Measurements from ENCODE around the gene IGF2R. TPM values are rescaled to one million over a fixed set of nuclear protein-coding genes. Genes with fewer than 3 reads are reported as not detected.
"Not testable (repeated sequence)": the region's sequence is repeated elsewhere in the genome, so short reads cannot be mapped to it uniquely, and the experiment has no call there.

IGF2R gene
- total RNA-seq, 1 experiment from 2014 or later = 112 TPM

DNA sequence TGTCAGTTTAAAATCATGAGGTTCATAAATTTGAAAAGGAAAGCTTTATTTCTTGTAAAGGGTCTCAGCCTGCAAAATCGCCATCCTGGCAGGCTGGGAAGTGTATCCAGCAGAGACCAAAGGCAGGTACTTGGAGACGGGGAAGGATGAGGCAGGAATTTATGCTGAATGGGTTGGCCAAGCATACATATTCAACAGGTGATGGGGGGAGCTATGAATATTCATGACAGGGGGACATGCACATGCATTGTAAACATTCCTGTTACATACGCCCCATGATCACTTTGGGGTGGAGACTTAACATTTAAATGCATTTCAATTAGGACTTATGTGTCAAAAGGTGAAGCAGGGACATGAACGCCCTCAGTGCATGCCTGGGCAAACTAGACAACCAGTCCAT lies 142.9 kb downstream of the IGF2R start:
- no peak for DNase-seq
- no peaks in the 10 kb centered on the region; the same call in 1 of the 2 replicates for H3K9me3 ChIP-seq (replicated peaks)
- no peaks in the 10 kb centered on the region for H3K27me3 ChIP-seq
- H3K4me3 ChIP-seq = no peak overlapping the region
- no peak overlapping the region for H3K27ac ChIP-seq
- peaks cover 4% of the 10 kb centered on the region for H3K36me3 ChIP-seq
- H3K4me1 ChIP-seq = no peaks in the 10 kb centered on the region

DNA sequence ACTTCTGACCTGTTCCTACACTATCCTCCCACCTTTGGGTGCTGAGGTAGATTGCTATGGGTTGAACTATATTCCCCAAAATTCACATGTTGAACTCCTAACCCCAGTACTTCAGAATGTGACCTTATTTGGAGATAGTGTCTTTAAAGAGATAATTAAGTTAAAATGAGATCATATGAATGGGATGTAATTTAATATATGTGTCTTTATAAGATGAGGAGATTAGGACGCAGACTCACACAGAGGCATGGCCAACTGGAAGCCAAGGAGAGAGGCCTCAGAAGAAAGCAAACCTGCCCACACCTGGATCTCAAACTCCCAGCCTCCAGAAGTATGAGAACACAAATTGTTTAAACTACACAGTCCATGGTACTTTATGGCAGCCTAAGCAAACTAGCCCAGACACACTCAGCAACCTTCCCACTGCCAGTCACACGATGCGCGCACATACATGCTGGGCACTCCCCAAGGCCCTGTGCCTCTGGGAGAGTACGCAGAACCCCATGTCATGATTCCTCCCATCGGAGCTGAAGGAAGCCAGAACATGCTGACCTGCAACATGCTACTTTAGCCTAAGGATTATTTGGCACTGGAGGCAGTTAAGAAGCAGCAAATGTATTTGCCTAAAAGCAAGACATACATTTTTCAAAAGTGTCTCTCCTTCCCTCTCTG lies 143.9 kb downstream of the IGF2R start:
- Histone ChIP-seq H3K36me3 (peaks cover 3% of the 10 kb centered on the region), H3K27ac (no peak overlapping the region), H3K4me3 (no peak overlapping the region), H3K27me3 (no peaks in the 10 kb centered on the region), H3K4me1 (no peaks in the 10 kb centered on the region), H3K9me3 (replicated peaks) (no peaks in the 10 kb centered on the region; the same call in 1 of the 2 replicates)
- DNase-seq = no peak

DNA sequence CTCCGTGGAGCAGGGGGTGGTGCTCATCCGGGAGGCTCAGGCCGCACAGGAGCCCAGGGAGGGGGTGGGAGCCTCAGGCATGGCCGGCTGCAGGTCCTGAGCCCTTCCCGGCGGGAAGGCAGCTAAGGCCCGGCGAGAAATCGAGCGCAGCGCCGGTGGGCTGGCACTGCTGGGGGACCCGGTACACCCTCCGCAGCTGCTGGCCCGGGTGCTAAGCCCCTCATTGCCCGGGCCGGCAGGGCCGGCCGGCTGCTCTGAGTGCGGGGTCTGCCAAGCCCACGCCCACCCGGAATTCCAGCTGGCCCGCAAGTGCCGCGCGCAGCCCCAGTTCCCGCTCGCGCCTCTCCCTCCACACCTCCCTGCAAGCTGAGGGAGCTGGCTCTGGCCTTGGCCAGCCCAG lies 145.7 kb downstream of the IGF2R start:
- H3K9me3 ChIP-seq (replicated peaks); DNase-seq: not testable (repeated sequence)

DNA sequence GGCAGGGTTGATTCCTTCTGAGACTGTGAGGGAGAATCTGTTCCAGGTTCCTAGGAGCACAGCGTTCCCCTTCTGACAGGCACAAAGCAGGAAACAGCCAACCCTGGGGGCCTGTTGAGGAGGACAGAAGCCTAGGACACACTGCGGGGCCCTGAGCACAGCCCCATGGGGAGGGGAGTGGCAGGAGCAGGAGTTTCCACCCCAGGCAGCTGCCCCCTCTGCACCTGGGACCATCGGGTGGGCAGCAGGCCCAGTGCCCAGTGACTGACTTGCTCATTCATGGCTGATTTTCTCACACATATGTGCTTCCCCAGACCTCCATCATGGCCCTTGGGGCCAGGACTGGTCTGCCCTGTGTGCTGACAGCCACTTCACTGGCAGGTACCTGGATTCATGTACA lies 146.5 kb downstream of the IGF2R start:
- Histone ChIP-seq H3K27ac (no peak overlapping the region), H3K27me3 (no peaks in the 10 kb centered on the region), H3K4me1 (no peaks in the 10 kb centered on the region), H3K4me3 (no peak overlapping the region), H3K9me3 (replicated peaks) (no peaks in the 10 kb centered on the region; the same call in 1 of the 2 replicates), H3K36me3 (no peaks in the 10 kb centered on the region; the same call in 1 of the 2 replicates)
- no peak for DNase-seq

More for the DNA sequence above, 145.7 kb downstream of the IGF2R start:
- not testable (repeated sequence) for H3K4me3 ChIP-seq, H3K36me3 ChIP-seq, H3K27me3 ChIP-seq, H3K27ac ChIP-seq, H3K4me1 ChIP-seq

DNA sequence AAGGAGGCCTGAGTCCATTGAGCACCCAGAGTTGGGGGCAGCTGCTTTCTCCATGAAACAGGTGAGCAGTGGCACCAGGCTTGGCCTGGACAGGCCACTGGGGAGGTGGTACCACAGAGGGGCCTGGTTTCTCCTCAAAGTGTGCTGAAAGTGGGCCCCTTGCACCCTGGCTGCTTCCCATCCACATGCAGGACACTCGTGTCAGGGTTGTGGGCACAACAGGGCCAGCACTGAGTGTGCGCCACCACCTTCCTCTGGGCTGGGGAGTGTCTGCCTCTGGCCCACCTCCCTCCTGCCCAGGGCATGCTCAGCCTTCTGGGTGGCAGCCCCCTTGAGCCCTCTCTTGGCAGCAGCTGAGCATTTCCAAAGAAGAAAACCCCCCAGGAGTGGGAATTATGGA lies 147.5 kb downstream of the IGF2R start:
- no peaks in the 10 kb centered on the region for H3K27me3 ChIP-seq
- H3K36me3 ChIP-seq = no peaks in the 10 kb centered on the region
- 0 out of 2 replicates have a peak, but pooled peaks cover 4% of the 10 kb centered on the region for H3K9me3 ChIP-seq (replicated peaks)
- no peaks in the 10 kb centered on the region for H3K4me1 ChIP-seq
- H3K27ac ChIP-seq = no peak overlapping the region
- H3K4me3 ChIP-seq = no peak overlapping the region
- DNase-seq = no peak

DNA sequence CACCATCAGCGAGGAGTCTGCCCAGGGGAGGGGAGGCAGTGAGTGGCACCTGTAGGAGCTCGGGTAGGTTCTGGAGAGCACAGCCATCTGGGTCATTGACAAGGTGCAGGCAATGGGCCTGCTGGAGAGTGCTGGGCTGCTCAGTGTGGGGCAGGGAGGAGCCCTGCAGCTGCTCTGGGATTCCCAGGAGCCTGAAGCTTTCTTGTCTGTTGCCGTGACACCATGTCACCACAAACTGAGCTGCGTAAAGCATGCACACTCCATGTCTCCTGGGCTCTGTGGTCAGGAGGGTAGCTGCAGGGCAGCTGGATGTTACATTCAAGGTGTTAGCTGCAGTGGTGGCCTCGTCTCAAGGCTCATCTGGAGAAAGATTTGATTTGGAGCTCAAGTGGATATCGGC lies 148.3 kb downstream of the IGF2R start:
- H3K9me3 ChIP-seq (replicated peaks) = 0 out of 2 replicates have a peak, but pooled peaks cover 4% of the 10 kb centered on the region
- no peaks in the 10 kb centered on the region for H3K27me3 ChIP-seq
- H3K36me3 ChIP-seq = no peaks in the 10 kb centered on the region
- H3K4me1 ChIP-seq = no peaks in the 10 kb centered on the region
- DNase-seq = no peak
- no peak overlapping the region for H3K4me3 ChIP-seq
- H3K27ac ChIP-seq = no peak overlapping the region

DNA sequence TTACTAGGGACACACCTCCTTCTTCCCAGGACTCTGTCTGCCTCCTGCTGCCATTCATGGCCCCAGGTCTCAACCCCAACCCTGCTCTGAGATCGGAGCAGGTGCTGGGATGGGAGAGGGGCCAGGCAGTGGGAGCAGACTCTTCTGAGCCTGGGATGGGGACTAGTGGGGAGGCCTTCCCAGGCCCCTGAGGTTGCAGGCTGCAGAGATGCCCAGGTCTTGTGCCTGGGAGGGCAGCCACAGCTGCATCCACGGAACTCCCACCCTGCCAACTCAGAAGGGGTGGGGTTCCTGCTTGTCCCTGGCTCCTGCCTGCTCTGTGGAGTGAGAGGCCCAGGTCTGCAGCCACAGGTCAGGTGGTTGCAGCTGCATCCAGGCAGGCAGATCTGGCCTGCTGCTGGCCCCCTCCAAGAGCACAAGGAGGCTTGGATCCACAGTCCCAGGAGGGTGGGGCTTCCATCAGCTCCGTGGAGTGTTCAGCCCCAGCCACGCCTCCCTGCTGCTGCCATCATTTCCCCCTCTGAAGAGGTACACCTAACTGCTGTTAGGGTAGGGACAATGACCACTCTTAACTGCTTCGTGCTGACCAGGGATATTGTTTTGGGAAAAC lies 149.8 kb downstream of the IGF2R start:
- no peak overlapping the region for H3K27ac ChIP-seq

DNA sequence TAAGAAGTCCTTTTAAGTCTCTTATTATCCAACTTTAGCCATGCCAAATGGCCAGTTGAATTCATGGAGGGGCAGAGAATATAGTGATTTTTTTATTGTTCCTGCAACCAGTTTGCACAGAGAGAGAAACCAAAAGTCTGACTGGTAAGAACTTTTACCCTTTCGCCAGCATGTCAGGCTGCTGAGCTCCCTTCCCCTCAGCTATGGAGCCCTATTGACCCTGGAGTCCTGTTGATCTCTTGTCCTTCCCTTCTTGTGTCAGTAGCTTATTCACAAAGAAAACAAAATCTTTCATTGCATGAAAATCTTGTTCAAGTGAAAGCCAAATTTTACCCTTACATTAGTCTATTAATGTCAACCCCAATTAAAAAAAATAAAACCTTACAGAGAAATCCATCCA lies 151.2 kb downstream of the IGF2R start:
- H3K27me3 ChIP-seq = no peaks in the 10 kb centered on the region
- H3K9me3 ChIP-seq (replicated peaks) = 0 out of 2 replicates have a peak, but pooled peaks cover 4% of the 10 kb centered on the region
- no peaks in the 10 kb centered on the region for H3K4me1 ChIP-seq
- H3K4me3 ChIP-seq = no peak overlapping the region
- H3K36me3 ChIP-seq = no peaks in the 10 kb centered on the region
- no peak for DNase-seq
- no peak overlapping the region for H3K27ac ChIP-seq

More for the DNA sequence above, 149.8 kb downstream of the IGF2R start:
- Histone ChIP-seq H3K4me1 (no peaks in the 10 kb centered on the region), H3K4me3 (no peak overlapping the region), H3K27me3 (no peaks in the 10 kb centered on the region), H3K9me3 (replicated peaks) (0 out of 2 replicates have a peak, but pooled peaks cover 4% of the 10 kb centered on the region), H3K36me3 (no peaks in the 10 kb centered on the region)
- no peak for DNase-seq

DNA sequence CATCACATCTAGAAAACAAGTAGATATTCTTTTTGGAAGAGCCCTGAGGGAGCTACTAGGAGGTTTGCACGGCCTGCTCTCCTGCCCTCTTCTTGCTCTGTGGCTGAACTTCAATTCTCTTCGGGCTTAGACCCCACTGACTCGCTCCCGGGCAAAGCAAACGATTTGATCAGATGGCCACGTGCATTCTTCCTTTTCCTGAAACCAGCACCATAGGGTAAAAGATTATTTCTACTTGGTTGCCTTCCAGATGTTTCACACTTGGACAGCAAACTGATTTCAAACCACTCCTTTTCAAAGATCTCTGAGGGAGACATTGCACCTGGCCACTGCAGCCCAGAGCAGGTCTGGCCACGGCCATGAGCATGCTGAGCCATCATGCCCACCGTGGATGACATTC lies 152.7 kb downstream of the IGF2R start, which contains the start of gene SLC22A1:
Gene SLC22A1, plus strand, starts transcription at position 258 of the 400 bp plus-strand sequence. Its CDS starts 121 bp downstream, at position 379.
- Histone ChIP-seq H3K27me3 (no peaks in the 10 kb centered on the region), H3K27ac (no peak within 1 kb of the TSS), H3K36me3 (no peaks in the 10 kb centered on the region), H3K4me1 (no peaks in the 10 kb centered on the region), H3K9me3 (replicated peaks) (0 out of 2 replicates have a peak, but pooled peaks cover 4% of the 10 kb centered on the region), H3K4me3 (no peak within 1 kb of the TSS)
- DNase-seq = no peak

DNA sequence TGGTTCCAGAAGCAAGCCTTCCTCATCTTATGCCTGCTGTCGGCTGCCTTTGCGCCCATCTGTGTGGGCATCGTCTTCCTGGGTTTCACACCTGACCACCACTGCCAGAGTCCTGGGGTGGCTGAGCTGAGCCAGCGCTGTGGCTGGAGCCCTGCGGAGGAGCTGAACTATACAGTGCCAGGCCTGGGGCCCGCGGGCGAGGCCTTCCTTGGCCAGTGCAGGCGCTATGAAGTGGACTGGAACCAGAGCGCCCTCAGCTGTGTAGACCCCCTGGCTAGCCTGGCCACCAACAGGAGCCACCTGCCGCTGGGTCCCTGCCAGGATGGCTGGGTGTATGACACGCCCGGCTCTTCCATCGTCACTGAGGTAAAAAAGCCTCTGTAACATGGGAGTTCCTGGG lies 153.1 kb downstream of the IGF2R start:
- H3K27ac ChIP-seq = no peak overlapping the region
- H3K4me1 ChIP-seq = no peaks in the 10 kb centered on the region
- no peaks in the 10 kb centered on the region for H3K27me3 ChIP-seq
- no peak for DNase-seq
- no peaks in the 10 kb centered on the region for H3K36me3 ChIP-seq
- no peak overlapping the region for H3K4me3 ChIP-seq
- H3K9me3 ChIP-seq (replicated peaks) = 0 out of 2 replicates have a peak, but pooled peaks cover 4% of the 10 kb centered on the region

DNA sequence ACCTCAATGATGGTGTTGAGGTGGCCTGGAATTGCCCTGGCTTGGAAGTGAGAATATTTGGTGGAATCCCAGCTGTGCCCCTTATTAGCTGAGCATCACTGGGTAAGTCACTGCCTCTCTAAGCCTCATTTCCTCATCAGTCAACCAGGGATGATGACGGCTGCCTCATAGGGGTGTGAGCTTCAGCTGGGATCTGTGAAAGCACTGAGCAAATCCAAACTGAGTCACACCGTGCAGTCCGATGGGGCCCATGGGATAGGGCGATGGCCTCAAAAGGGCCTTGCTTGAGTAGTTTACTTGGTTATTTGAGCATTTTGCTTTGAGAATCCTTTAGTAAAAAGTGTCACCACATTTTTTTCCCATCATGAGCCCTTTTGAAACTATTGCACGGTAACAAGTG lies 153.9 kb downstream of the IGF2R start:
- Histone ChIP-seq H3K9me3 (replicated peaks) (0 out of 2 replicates have a peak, but pooled peaks cover 4% of the 10 kb centered on the region), H3K27me3 (no peaks in the 10 kb centered on the region), H3K4me1 (no peaks in the 10 kb centered on the region), H3K36me3 (no peaks in the 10 kb centered on the region), H3K4me3 (no peak overlapping the region), H3K27ac (no peak overlapping the region)
- DNase-seq = no peak

DNA sequence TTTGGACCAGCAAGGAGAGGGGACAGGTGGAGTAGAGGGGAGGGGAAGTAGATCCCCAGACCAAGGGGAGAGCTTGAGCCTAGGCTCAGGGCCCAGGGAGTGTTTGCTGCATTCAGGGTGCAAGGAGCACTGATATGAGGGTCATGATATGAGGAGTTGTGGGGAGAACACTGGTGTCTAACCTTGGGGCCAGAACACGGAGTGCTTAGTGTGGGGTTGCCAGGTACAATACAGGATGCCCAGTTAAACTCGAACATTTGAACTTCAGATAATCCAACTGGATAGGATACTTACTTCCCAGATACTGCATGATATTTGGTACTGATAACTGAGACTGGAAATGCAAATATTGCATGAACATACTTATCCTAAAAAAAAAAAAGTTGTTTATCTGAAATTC lies 155.1 kb downstream of the IGF2R start:
- Histone ChIP-seq H3K27ac (no peak overlapping the region), H3K9me3 (replicated peaks) (0 out of 2 replicates have a peak, but pooled peaks cover 4% of the 10 kb centered on the region), H3K27me3 (no peaks in the 10 kb centered on the region), H3K36me3 (no peaks in the 10 kb centered on the region), H3K4me3 (no peak overlapping the region), H3K4me1 (no peaks in the 10 kb centered on the region)
- DNase-seq = no peak

DNA sequence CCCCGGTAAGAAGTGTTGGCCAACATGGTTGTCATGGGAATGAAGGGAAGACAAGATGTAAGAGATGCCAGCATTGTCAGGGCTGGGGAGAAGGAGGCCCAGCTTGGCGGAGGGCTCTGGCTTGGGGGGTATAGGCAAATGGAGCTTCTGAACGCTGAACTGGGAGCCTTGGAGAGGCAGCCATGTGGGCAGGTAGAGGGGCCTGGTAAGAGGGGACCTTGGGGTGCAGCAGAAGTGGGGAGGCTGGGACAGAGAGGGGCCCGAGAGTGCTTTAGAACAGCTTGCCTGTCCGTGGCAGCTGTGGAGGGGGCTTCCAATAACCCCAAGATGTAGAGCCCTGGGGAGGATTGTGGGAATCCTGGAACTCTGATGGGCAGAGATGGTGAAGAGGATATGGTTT lies 155.7 kb downstream of the IGF2R start:
- H3K27ac ChIP-seq = no peak overlapping the region
- H3K4me1 ChIP-seq = no peaks in the 10 kb centered on the region
- no peak for DNase-seq

DNA sequence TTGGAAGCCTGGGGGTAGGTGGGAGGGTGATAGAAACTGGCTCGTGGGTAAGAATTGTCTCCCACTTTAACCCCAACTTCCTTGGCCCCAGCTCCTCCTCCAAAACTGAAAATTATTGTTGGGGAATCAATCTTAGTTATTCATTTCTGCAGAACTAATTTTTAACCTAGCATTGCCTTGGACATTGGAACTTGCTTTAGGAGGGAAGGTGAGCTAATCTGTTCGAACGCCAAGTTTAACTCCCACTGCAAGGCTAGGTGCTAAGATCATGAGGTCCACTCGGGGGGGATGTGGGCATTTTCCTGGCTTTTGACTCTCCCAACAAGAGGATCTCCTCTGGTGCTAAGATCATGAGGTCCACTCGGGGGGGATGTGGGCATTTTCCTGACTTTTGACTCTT lies 156.2 kb downstream of the IGF2R start:
- H3K4me3 ChIP-seq, H3K4me1 ChIP-seq, DNase-seq: not testable (repeated sequence)

More for the DNA sequence above, 155.7 kb downstream of the IGF2R start:
- Histone ChIP-seq H3K27me3 (no peaks in the 10 kb centered on the region), H3K4me3 (no peak overlapping the region), H3K36me3 (no peaks in the 10 kb centered on the region), H3K9me3 (replicated peaks) (0 out of 2 replicates have a peak, but pooled peaks cover 4% of the 10 kb centered on the region)

DNA sequence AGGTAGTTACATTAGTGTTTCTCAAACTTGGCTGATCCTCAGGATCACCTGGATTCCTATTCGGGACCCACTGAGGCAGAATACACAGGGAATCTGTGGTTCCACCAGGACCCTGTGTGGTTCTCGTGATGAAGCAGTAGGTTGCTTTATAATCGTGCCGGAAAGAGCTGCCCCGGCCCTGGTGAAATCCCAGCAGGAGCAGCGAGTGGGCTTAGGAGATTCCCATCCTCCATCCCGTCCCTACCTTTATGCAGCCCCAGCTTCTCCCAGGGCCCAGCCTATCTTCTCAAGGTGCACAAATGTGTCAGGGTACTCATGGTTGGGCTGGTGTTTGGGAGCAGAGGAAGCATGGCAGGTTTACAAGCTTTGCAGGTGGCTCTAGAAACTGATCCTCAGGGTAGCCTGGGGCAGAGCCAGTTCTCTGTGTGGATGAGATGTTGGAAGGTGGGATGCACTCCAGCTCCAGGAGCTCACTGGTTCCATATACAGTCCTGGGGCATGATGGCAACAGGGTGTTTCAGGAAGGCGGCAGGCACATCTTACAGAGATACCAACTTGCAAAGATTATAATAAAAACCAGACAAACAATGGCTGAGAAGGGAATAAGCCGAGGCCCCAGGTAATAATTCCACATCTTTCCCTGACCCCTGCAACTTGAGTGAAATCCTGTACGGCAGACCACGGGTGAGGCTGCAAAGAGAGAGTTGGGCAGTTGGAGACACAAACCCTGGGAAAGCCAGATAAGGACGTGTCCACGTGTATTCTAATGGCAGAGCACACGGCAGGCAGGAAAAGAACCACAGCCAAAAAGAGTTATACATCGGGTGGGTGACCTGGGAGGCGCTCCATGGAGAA lies 158.6 kb downstream of the IGF2R start:
- Histone ChIP-seq H3K9me3 (replicated peaks) (no peaks in the 10 kb centered on the region), H3K27ac (no peak overlapping the region), H3K4me1 (no peaks in the 10 kb centered on the region), H3K4me3 (no peak overlapping the region), H3K36me3 (no peaks in the 10 kb centered on the region), H3K27me3 (no peaks in the 10 kb centered on the region)
- DNase-seq = no peak

More for the DNA sequence above, 156.2 kb downstream of the IGF2R start:
- not testable (repeated sequence) for H3K9me3 ChIP-seq (replicated peaks); H3K27me3 ChIP-seq; H3K27ac ChIP-seq; H3K36me3 ChIP-seq

Data from SJCRH30 (cell line).